Activated naive CD8-positive, alpha-beta T cell treated with anti-CD3 and anti-CD28 coated beads, Interleukin-2, amount 50 U/mL, for 16 hours (primary cell): ENCODE measurements around the gene GRPEL2.

ENCODE experiments used
- DNase-seq: peaks from one replicate; pipeline ENCODE4 v3.0.0-alpha.2; 2020; ENCODE audit warnings: low read depth, low spot score

GRPEL2 gene

DNA sequence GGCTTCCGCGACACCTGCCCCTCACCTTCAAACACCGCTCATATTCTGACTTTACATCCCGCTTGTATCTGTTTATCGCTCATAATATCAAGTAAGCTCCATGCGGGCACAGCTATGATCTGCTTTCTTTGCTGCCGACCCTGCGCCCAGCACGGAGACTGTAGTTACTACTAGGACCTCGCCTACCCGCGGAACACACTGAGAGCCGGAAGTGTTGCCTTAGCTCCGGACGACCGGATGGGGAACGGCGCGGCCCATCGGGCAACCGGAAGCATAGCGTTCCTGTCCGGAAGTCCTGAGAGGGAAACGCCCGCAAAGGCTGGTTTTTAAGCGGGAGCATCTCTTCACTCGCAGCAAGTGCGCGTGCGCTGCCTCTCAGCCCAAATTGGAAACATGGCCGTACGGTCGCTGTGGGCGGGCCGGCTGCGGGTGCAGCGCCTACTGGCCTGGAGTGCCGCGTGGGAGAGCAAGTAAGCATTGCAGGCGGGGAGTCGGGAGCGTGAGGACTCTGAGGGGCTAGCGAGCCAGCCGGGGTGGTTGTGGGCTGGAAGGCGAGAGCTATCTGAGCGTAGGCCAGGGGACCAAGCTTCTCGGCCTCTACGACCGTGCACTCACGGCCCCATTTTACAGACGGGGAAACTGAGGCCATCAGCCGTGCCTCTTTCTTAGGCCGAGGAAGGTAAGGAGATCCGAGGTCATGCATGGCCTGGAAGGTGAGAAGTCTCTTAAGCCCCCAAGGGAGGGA, at the start of gene GRPEL2:
Gene GRPEL2 (plus strand): TSS at position 353 of the 745 bp plus-strand sequence. CDS start 41 bp downstream, at position 394.
- peak; percentile 82 for DNase-seq

DNA sequence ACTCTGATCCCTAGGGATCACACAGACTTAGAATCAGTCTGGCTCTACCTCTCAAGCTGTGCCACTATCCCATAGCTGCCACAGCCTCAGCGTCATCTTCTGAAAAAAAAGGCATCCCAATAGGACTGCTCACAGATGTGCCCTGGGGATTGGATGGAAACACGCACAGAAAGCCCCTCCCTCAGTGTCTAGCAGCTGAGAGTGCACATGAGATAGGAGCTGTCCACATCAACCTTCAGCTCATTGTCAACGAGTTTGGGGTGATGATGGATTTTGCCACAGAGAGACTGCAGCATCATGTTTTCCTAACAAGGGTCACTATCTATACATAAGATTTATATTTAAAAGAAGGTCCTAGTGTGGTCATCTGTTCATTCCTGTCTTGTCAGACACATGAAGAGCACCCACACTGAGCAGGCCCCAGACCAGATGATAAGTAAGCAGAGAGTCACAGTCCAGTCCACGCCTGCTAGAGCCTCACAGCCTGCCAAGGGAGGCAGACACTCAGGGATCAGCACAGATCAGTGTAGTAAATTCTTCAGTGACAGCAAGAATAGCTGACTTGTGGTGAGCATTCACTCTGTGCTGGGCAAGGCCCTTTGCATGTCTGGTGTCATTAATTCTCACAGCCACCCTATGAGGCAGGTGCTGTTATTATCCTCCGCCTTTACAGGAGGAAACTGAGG, 47.8 kb upstream of the GRPEL2 start:
- no peak for DNase-seq

GRCh38 chr5:149298163-149298562, 47.1 kb upstream of the GRPEL2 start:
- no peak for DNase-seq

DNA sequence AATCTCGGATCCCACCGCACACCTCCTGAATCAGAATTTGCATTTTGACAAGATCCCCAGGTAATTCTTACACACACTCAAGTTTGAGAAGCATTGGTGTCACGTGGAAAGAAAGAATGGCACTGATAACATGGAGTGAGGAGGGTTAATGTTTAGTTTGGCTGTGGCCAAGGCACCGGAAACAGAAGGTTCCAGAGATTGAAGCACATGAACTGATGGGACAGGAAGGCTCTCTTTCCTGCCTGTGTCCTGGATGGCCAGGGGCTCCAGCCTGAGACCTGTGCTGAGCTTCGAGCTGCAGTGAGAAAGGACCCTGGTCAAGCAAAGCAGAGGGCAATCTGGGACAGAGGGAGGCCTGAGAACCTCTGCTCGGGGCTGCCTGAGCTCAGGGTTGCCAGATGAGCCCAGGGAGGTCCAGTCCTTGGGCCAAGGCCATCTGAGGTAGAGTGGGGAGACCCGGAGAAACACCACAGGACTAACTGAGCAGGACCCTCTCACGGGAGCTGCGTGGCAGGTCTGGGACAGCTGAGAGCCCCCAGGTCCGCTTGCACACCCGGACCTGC, 46.4 kb upstream of the GRPEL2 start:
- DNase-seq = no peak

DNA sequence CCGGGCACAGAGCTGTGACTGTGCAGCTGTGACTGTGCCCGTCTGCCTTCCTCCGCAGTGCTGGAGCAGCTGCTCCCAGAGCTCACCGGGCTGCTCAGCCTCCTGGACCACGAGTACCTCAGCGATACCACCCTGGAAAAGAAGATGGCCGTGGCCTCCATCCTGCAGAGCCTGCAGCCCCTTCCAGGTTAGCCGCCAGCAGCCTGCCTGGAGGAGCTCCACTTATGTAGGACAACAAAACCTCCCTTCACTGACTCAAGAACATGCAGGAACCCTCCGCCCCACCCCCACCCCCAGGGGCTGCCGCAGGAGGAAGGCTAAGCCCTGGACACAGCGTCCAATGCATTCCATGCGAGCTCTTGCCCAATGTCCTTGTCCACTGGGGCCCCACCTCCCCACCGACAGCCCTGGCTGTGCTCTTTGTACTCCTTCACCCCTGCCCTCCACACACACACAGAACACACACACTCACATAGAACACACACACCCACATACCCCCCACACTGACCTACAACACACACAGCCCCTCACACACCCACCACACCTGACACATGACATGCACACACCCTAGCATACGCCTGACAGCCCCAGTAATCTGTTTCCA, 45.7 kb upstream of the GRPEL2 start:
- DNase-seq = no peak

GRCh38 chr5:149300441-149300840, 44.9 kb upstream of the GRPEL2 start:
- DNase-seq = no peak

DNA sequence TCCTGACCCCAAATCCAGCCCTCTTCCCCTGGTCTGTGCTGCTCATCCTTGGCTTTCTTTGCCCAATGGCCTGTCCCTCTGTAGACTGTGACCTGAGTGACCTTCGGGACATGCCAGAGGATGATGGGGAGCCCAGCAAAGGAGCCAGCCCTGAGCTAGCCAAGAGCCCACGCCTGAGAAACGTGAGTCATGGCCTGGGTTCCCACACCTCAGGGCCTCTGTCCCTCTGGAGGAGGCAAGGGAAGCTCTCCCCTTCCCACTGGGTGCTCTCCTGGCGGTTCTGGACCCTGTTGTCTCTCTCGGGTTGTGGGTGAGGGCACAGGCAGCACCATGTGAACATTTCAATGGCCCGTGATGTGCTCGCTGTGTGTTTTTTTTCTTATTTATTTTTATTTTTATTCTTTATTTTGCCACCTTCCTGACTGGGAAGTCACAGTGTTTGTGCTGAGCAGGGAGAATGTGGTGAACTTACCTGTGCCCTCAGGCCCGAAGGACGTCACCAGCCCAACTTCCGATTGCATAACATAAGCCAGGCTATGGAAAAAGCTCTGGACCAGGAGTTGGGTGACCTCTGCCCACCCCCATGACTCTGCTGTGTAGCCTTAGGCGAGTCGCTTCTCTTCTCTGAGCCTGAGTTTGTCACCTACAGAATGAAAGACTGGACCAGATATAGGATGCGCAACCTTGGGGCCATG, 44.1 kb upstream of the GRPEL2 start:
- DNase-seq = no peak

- no peak for DNase-seq
Observed at GRCh38 chr5:149301744-149302380, 43.4 kb upstream of the GRPEL2 start.

DNA sequence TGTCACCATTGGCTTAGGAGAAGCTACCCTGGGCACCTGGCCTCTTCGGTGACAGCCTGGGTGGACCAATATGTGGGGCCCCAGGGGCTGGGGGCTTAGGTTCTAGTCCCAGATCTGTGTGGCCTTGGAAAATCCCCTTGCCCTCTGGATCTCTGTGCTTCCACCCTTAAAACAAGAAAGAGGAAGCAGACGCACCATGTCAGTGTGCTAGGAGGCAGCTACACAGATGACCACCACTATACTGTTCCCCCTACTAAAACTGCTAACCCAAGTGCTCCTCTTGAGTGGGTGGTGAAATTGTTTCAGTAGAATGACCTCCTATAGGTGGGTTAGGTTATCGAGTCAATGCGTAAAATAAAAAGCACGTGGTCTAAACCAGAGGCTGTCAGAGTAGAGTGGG, 42.7 kb upstream of the GRPEL2 start:
- DNase-seq = no peak

DNA sequence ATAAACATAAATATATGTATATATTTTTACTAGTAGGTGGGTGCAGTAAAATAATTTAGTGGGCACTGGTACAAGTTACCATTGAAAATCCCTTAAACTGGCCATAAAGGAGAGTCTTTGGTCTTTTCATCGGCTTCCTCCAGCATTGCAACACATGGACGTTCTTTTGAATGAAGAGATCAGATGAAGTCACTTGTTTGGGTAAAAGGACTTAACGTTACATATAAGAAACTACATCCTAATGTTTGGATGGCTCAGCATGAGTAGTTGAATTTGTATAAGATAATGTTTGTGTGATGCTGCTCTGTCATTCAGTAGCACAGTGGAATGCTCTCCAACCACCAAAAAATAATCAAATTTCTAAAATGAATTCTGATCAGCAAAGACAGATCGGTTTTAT, 42.1 kb upstream of the GRPEL2 start:
- DNase-seq = no peak

GRCh38 chr5:149304195-149305078, 40.9 kb upstream of the GRPEL2 start:
- no peak for DNase-seq

GRCh38 chr5:149309354-149309753, 35.9 kb upstream of the GRPEL2 start:
- DNase-seq = no peak

- DNase-seq = no peak
Observed at GRCh38 chr5:149310488-149310887, 34.8 kb upstream of the GRPEL2 start.

DNA sequence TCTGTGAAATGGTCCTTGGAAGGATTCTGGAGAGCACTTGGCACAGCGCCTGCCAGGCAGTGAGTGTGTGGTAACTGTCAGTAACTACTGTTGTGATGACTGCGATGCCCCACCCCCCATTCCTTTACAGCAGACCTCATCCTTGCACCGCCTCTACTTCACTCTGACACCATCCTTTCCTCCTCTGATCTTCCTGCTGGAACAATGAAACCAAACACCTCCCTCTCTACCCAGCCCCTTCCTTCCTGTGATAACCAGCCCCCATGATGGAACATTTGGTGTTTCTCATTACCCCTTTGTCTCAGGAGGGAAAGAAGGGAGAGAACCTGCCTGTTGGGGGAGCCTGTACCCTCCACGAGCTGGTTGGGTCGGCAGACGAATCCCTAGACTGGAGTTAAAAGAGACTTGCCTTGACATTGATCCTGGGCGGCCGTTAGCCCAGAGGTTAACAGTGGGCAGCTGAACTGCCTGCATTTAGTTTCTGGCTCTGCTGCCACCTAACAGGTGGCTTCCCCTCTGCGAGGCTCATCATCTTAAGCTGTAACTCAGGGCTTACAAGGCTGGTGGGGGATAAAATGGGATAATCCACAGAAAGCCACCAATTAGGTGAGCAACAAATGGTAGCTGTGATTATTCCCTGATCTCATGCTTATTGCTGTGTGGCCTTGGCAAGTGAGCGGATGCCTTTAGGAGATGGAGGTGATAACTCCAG, 34.2 kb upstream of the GRPEL2 start:
- no peak for DNase-seq

DNA sequence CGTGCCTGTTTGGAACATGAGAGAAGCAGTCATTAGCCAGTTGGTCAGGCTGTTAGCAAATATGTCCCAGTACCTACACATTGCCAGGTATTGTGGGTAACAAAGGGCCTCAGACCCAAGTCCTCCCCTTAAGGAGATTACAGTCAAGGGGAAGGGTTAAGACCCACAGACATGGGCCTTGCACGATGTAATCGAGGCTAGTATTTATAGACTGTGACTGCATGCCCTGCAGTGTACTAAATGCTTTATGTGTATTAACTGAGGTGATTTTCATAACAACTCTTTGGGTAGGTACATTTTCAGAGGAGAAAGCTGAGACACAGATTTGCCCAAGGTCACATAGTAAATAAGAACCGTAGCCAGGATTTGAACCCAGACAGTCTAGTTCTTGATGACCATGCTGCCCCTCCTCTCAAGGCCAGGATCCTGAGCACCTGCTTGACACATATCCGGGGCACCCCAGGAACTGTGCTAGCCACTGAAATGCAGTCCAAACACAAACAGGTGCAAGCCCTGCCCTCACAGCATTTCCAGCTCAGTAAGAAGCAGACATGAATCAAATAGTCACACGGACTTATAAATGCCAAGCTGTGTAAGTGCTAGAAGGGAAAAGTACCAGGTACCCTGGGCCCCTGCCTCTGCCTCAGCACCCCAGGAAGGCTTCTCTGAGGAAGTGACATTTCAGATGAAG, 32.0 kb upstream of the GRPEL2 start:
- no peak for DNase-seq

DNA sequence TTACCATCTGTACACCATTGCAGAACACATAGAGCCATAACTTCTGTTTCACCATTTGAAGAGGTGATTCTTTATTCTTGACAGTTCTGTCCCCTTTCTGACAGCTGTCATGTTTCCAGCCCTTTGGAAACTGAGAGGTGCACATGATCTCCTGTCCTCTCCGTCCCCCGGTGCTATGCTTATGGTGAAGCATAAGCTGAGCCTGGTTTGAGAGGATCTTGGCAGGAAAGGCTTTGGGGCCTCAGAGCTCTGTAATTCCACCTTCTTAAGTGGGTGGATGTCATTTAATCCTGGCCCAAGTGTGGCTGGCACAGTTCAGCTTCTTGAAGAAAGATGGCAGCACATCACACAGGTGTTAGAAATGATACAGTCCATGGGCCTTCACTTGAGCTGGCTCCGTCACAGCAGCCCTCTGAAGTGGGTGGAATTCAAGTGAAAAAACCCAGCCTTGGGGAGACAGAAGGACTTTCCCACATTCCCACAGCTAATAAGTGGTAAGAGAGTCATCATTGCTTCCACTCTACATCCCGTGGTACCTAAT, 30.7 kb upstream of the GRPEL2 start:
- DNase-seq = no peak

GRCh38 chr5:149315753-149316152, 29.5 kb upstream of the GRPEL2 start:
- DNase-seq = no peak

DNA sequence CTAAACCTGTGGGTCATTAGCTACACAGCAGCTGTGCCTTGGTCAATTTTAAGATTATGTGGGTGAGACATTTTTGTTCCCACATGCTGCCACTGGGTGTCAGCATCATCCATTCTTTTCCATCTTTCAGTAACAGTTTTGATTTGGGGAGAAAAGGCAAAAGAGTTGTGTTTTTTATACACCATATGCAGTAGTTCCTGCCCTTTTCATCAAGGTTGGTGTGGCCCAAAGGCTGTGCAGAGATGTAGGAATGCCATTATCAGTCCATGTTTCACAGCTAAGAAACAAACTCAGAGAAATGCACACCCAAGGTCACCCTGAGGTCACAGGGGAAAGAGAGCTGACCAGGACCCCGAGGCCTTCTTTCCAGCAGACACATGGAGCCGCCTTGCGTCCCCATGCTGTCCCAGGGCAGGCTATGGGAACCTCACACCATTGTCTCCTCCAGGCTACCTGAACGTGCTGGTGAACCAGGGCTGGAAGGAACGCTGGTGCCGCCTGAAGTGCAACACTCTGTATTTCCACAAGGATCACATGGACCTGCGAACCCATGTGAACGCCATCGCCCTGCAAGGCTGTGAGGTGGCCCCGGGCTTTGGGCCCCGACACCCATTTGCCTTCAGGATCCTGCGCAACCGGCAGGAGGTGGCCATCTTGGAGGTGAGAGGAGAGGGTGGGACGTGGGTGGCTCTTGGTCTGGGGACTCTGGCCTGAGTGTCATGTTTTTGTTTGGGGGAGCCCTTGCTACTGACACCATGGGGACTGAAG, 27.8 kb upstream of the GRPEL2 start:
- no peak for DNase-seq
